ENCODE measurements around the gene JAKMIP1. TPM values are rescaled to one million over a fixed set of nuclear protein-coding genes. Genes with fewer than 3 reads are reported as not detected.

JAKMIP1 gene
- total RNA-seq, 1 donor from 2014 or later = 0.64 TPM

- TF ChIP-seq CTCF (IDR thresholded peaks at IDR 0.05) = no peak
- Histone ChIP-seq H3K9me3 (no peaks in the 10 kb centered on the region), H3K36me3 (no peaks in the 10 kb centered on the region), H3K27ac (no peak overlapping the region), H3K4me1 (no peaks in the 10 kb centered on the region), H3K27me3 (peaks cover 21% of the 10 kb centered on the region), H3K4me3 (no peak overlapping the region)
- ATAC-seq = no peak
- peak; percentile 42 for DNase-seq
- intact Hi-C loops (cut with DNase I) = no loop called here
These were observed 40.9 kb upstream of the JAKMIP1 start for GRCh38 chr4:6241062-6241845.

GRCh38 chr4:6239968-6240367 is 39.6 kb upstream of the JAKMIP1 start:
- Histone ChIP-seq H3K27ac (no peak overlapping the region), H3K4me3 (no peak overlapping the region), H3K9me3 (no peaks in the 10 kb centered on the region), H3K4me1 (no peaks in the 10 kb centered on the region), H3K27me3 (peaks cover 9% of the 10 kb centered on the region), H3K36me3 (no peaks in the 10 kb centered on the region)
- TF ChIP-seq CTCF (IDR thresholded peaks at IDR 0.05) = no peak
- ATAC-seq = no peak
- intact Hi-C loops (cut with DNase I) = no loop called here
- peak; percentile 46 for DNase-seq

- Histone ChIP-seq H3K4me3 (no peak overlapping the region), H3K27me3 (peaks cover 5% of the 10 kb centered on the region), H3K27ac (no peak overlapping the region), H3K9me3 (no peaks in the 10 kb centered on the region), H3K4me1 (no peaks in the 10 kb centered on the region), H3K36me3 (no peaks in the 10 kb centered on the region)
- TF ChIP-seq CTCF (IDR thresholded peaks at IDR 0.05) = no peak
- ATAC-seq (no peak), DNase-seq (peak; percentile 28)
- intact Hi-C loops (cut with DNase I) = no loop called here
These were observed 39.1 kb upstream of the JAKMIP1 start for GRCh38 chr4:6239486-6239885.

- no peak overlapping the region for H3K27ac ChIP-seq
- ATAC-seq (no peak), DNase-seq (peak; percentile 40)
- TF ChIP-seq CTCF (IDR thresholded peaks at IDR 0.05) = no peak
- H3K36me3 ChIP-seq = no peaks in the 10 kb centered on the region
- H3K27me3 ChIP-seq = peaks cover 5% of the 10 kb centered on the region
- H3K4me3 ChIP-seq = no peak overlapping the region
- intact Hi-C loops (cut with DNase I) = no loop called here
- H3K4me1 ChIP-seq = no peaks in the 10 kb centered on the region
- no peaks in the 10 kb centered on the region for H3K9me3 ChIP-seq
These were observed 36.6 kb upstream of the JAKMIP1 start for GRCh38 chr4:6236816-6237390.

- Histone ChIP-seq H3K27ac (no peak overlapping the region), H3K27me3 (peaks cover 5% of the 10 kb centered on the region), H3K36me3 (no peaks in the 10 kb centered on the region), H3K4me1 (no peaks in the 10 kb centered on the region), H3K9me3 (no peaks in the 10 kb centered on the region), H3K4me3 (no peak overlapping the region)
- ATAC-seq (no peak), DNase-seq (peak; percentile 3)
- intact Hi-C loops (cut with DNase I) = no loop called here
- no peak for TF ChIP-seq CTCF (IDR thresholded peaks at IDR 0.05)
These were observed 35.7 kb upstream of the JAKMIP1 start for GRCh38 chr4:6235901-6236640.
